HG02970 (cell line): ENCODE data around the gene XPNPEP1.

Experiments used
- ATAC-seq: cut with Tn5 transposase; IDR thresholded peaks from one replicate; pipeline ENCODE4 v1.9.1; 2021; ENCODE audit warnings: mild to moderate bottlenecking, moderate library complexity, moderate number of reproducible peaks; ENCODE audit not compliant: unreplicated experiment, low FRiP score

The XPNPEP1 gene

DNA sequence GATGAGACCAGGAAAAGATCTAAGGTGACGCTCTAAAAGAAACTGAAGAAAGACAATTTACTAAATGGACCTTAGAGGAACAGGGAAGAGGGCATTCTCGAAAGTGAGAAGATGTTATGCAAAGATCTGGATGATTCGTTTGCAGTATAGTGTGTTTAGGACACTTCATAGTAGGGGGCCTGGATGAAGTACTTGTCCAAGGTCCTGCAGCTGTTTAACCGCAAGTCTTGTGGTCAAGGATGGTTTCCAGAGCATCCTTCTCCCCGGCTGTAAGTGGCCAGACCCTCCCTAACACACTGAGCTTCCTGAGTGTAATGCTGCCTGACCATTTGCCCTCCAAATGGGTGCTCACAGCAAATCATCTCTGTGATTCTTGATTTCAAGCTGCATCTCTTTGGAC lies 101.6 kb downstream of the XPNPEP1 start:
- ATAC-seq, result no peak

DNA sequence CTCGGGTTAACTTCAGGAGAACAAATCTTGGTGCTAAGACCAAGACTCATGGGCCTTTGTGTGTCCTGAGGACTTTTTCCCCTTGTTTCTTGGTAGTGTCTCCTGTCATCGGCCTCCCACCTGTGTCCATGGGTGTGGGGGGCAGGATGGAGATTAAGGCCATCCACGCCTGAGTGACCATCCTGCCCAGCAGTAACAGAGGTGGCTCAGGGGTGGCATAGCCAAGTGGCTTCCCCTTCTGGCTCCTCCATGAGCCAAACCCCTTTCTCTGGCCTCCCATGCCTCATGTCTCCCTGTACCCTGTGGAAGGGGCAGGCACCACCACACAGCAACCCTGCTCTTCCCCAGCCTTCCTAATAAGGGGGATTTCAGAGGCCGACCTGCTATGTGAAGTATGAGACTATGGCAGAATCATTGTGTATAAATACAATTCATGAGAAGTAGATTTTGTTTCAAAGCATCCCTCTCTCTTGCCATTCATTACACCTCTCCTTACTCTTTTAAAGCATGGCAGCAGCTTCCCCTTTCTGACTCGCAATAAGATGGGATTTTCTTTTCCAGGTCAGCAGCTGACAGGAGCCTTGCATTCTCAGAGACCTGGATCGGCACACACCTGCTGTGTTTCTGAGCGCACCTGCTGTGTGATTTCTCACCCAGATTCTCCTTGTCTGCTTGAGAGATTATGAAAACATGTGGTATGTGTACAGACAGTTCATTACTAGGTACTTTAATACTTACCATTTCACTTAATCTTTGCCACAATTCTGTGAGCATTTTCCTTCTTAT lies 102.5 kb downstream of the XPNPEP1 start:
- ATAC-seq, result no peak

DNA sequence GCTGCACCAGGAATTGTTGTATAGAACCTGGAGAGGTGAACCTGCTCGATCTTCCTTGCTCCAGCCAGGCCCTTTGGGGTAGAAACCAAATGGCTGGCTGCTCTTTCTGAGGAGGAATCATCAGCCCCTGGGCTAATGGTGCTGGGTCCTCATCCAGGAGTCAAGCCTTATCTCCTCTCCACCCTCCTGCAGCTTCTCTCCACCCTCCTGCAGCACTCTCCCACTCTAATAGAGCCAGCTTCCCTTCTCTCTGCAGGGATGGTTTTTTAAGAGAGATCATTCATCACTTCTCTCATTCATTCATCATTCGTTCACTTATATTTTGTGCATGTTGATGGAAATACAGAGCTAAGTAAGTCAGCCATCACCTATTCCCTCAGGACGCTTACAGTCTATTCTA lies 103.5 kb downstream of the XPNPEP1 start:
- no peak for ATAC-seq
